Suprapubic skin (tissue), 4 donors: ENCODE measurements around the gene HOXA4. TPM values are rescaled to one million over a fixed set of nuclear protein-coding genes. Genes with fewer than 3 reads are reported as not detected.
A peak's percentile ranks its signal among the peaks of the same experiment; 100 is the strongest.

Source experiments
- DNase-seq, 2 donors: peaks; one replicate each; pipeline ENCODE4 v3.0.0-alpha.2; 2019; ENCODE audit warnings: low spot score in 2 of 2
- H3K27ac ChIP-seq: fragments of 200-600 bp; sonication (generic); one replicate; pipeline ENCODE4 v1.5.1; 2019
- H3K27me3 ChIP-seq: fragments of 200-600 bp; sonication (generic); one replicate; pipeline ENCODE4 v1.5.1; 2019
- H3K36me3 ChIP-seq: fragments of 200-600 bp; sonication (generic); one replicate; pipeline ENCODE4 v1.5.1; 2019
- H3K4me1 ChIP-seq: fragments of 200-600 bp; sonication (generic); one replicate; pipeline ENCODE4 v1.5.1; 2019
- H3K4me3 ChIP-seq: fragments of 200-600 bp; sonication (generic); one replicate; pipeline ENCODE4 v1.5.1; 2019; ENCODE audit warnings: mild to moderate bottlenecking
- H3K9me3 ChIP-seq: fragments of 200-600 bp; sonication (generic); one replicate; pipeline ENCODE4 v1.5.1; 2019
- EP300 ChIP-seq: sonication (generic); formaldehyde crosslinking; IDR thresholded peaks from one replicate; pipeline ENCODE4 v1.6.1; 2017; ENCODE audit warnings: antibody characterized with exemption
- POLR2A ChIP-seq, 2 donors: fragments of 450-650 bp; IDR thresholded peaks; one replicate each; pipeline ENCODE4 v1.6.1; 2017; ENCODE audit warnings: antibody characterized with exemption in 2 of 2, mild to moderate bottlenecking in 2 of 2, moderate library complexity in 2 of 2
- POLR2AphosphoS5 ChIP-seq, 3 donors: sonication (generic); formaldehyde crosslinking; IDR thresholded peaks; one replicate each; pipeline ENCODE4 v1.6.1; 2017; ENCODE audit warnings: antibody characterized with exemption in 3 of 3
- WGBS: methylation state at CpG from one replicate; pipeline ENCODE4 v1.1.5; 2018; 5-methylcytosine and 5-hydroxymethylcytosine counted together
- total RNA-seq, 4 donors: library from RNA; depleted of rRNA; stranded (reverse); fragments of >200 nt; gene quantifications; one replicate each; pipeline ENCODE4 v1.1.0, GENCODE V29; 2016
- TF ChIP-seq, protein P1 (sequence below), 2 donors: fragments of 200-600 bp in 1 of 2; fragments of 450-650 bp in 1 of 2; sonication (generic) in 1 of 2; IDR thresholded peaks; one replicate each; pipeline ENCODE4 v1.5.1; 2016 to 2019; ENCODE audit warnings: antibody characterized with exemption in 2 of 2, mild to moderate bottlenecking in 1 of 2, moderate library complexity in 1 of 2

HOXA4 gene
- total RNA-seq, 4 donors from 2014 or later = 1.8 to 4.7 (median 2.5) TPM

DNA sequence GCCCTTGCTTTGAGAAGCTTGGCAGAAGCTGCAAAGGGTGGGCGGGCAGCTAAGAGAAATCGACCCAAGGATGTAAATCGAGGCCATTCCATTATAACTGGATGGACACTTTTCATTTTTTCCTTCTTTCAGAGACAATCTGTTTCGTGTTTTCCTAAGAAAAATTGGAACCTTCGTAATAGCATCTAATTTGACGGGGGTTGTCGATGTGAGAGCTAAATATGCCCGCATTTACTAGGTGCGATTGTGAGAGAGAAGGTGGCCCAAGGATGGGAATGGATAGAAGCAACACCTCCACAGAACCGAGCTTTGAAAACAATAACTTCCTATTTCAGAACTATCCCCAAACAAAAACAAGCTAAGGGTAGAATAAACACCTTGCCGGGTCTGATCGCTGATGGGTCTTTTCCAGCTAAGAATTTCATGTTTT, 848 bp upstream of the HOXA4 start:
- peaks cover 38% of the 10 kb centered on the region for H3K4me1 ChIP-seq
- peak overlapping the region; percentile 87 for H3K27ac ChIP-seq
- no peak for DNase-seq
- peak overlapping the region; percentile 85 for H3K4me3 ChIP-seq
- no peaks in the 10 kb centered on the region for H3K27me3 ChIP-seq
- H3K36me3 ChIP-seq = no peaks in the 10 kb centered on the region
- no peaks in the 10 kb centered on the region for H3K9me3 ChIP-seq
- WGBS = 44% methylated on average over 12 of the region's 12 CpGs
- TF ChIP-seq, protein P1, sequence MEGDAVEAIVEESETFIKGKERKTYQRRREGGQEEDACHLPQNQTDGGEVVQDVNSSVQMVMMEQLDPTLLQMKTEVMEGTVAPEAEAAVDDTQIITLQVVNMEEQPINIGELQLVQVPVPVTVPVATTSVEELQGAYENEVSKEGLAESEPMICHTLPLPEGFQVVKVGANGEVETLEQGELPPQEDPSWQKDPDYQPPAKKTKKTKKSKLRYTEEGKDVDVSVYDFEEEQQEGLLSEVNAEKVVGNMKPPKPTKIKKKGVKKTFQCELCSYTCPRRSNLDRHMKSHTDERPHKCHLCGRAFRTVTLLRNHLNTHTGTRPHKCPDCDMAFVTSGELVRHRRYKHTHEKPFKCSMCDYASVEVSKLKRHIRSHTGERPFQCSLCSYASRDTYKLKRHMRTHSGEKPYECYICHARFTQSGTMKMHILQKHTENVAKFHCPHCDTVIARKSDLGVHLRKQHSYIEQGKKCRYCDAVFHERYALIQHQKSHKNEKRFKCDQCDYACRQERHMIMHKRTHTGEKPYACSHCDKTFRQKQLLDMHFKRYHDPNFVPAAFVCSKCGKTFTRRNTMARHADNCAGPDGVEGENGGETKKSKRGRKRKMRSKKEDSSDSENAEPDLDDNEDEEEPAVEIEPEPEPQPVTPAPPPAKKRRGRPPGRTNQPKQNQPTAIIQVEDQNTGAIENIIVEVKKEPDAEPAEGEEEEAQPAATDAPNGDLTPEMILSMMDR (IDR thresholded peaks at IDR 0.05) = no peak
- TF ChIP-seq EP300 (no peak), POLR2A (IDR thresholded peaks at IDR 0.05) (no peak), POLR2AphosphoS5 (IDR thresholded peaks at IDR 0.05) (no peak)

DNA sequence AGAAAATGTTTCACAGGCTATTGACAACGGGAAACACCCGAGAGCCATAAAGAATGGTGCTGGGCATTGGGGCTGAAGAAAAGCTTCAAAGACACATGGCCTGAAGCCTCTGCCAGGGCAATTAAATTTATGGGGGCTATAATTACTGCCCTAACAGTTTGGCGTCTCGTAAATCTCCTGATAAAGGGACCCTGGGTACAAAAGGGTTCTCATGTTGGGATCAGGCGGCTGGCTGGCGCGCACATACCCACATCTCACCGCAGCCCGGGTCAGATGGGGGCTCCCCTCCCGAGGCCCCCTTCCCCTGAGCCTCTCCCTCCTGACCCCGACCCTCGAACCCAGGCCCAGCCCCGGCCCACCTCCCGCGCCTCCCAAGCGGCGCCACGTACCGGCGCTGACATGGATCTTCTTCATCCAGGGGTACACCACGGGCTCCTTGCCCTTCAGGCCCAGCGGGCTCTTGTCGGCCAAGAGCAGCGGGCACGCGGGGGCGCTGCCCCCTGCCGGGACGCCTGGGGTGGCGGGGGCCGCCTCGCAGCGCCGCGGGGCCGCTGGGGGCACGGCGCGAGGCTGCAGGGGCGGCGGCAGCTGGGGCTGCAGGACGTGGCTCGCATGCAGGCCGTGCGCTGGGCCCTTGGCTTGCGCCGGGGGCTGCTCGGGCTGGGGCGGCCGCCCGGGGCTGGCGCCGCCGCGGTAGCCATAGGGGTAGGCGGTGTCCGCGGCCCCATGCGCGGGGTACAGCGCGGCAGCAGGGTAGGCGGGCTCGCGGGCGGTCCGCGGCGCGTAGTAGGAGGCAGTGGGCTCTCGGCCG, 623 bp downstream of the HOXA4 start:
- Histone ChIP-seq H3K9me3 (no peaks in the 10 kb centered on the region), H3K36me3 (no peaks in the 10 kb centered on the region), H3K4me1 (peaks cover 23% of the 10 kb centered on the region), H3K27me3 (no peaks in the 10 kb centered on the region), H3K27ac (peak overlapping the region; percentile 87), H3K4me3 (peak overlapping the region; percentile 85)
- 26% methylated on average over 25 of the region's 72 CpGs for WGBS
- peak in 1 of 2 donors; percentile 68 for DNase-seq
- TF ChIP-seq, protein P1 (IDR thresholded peaks at IDR 0.05) = no peak
- no peak for TF ChIP-seq POLR2AphosphoS5 (IDR thresholded peaks at IDR 0.05)
- no peak for TF ChIP-seq POLR2A (IDR thresholded peaks at IDR 0.05)
- TF ChIP-seq EP300 = no peak

DNA sequence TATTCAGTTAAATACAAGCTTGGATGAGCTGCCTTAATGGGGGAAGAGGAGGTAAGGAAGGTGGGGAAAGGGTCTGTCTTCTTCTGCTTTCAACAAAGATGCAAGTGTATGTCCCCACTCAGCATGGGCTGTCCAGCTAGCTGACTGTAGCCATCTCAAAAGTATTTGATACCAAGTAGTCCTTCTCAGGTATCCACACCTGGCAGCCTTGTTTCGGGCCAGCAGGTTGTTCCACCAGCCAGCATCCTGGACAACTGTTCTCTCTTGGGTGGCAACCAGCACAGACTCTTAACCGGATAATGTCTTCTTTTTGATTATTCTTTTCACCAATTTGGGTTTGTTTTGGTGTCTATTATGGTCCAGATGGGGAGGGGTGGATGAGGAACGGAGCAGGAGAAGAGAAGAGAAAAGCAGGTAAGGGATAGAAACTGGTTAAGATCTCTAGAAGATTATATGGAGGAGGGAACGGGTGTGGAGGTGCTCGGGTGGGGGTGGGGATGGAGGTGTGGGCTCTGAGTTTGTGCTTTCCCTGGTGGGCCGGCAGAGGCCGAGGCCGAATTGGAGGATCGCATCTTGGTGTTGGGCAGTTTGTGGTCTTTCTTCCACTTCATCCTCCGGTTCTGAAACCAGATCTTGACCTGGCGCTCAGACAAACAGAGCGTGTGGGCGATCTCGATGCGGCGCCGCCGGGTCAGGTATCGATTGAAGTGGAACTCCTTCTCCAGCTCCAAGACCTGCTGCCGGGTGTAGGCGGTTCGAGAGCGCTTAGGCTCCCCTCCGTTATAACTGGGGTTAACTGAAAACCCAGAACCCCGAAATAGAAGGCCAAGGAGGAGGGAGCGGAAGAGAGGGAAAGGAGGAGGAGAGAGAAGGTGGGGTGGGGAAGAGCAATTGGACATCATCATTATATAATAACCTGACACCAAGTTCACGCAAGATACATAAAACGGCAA, 1.5 kb downstream of the HOXA4 start:
- 91% methylated on average over 28 of the region's 28 CpGs for WGBS
- Histone ChIP-seq H3K4me1 (peaks cover 14% of the 10 kb centered on the region), H3K4me3 (peak overlapping the region; percentile 85)

DNA sequence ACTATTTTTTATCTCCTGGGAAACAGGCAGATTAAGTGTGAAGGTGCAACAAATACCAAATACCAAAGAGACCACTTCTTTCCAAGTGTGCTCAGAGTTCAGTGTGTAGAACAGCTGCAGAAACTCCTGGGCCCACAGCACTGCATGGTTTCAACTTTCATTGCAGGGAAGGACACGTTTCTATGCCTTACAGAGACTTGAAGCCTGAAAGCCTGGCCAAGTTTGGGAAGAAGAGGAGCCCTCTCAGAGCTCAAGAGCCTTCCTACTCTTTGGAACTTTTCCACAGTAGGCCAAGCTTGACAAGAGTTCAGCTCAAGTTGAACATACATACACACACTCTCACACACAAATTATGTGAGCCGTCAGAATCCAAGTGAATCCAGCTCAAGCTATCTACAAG, 2.5 kb downstream of the HOXA4 start:
- 64% methylated on average over 2 of the region's 2 CpGs for WGBS
- no peaks in the 10 kb centered on the region for H3K36me3 ChIP-seq
- TF ChIP-seq POLR2AphosphoS5 (IDR thresholded peaks at IDR 0.05) (no peak), POLR2A (IDR thresholded peaks at IDR 0.05) (no peak), EP300 (no peak)
- TF ChIP-seq, protein P1 (IDR thresholded peaks at IDR 0.05) = no peak
- no peaks in the 10 kb centered on the region for H3K9me3 ChIP-seq
- no peak overlapping the region for H3K27ac ChIP-seq
- H3K4me1 ChIP-seq = peaks cover 12% of the 10 kb centered on the region
- H3K27me3 ChIP-seq = no peaks in the 10 kb centered on the region
- no peak overlapping the region for H3K4me3 ChIP-seq
- DNase-seq = no peak

More for the DNA sequence above, 1.5 kb downstream of the HOXA4 start:
- H3K27ac ChIP-seq = no peak overlapping the region
- no peaks in the 10 kb centered on the region for H3K27me3 ChIP-seq
- peak in 1 of 2 donors; percentile 49 for DNase-seq
- H3K36me3 ChIP-seq = no peaks in the 10 kb centered on the region
- TF ChIP-seq, protein P1 (IDR thresholded peaks at IDR 0.05) = no peak
- TF ChIP-seq POLR2AphosphoS5 (IDR thresholded peaks at IDR 0.05) (no peak), EP300 (no peak), POLR2A (IDR thresholded peaks at IDR 0.05) (no peak)
- no peaks in the 10 kb centered on the region for H3K9me3 ChIP-seq
